GM13977 (cell line): ENCODE measurements around the gene SLC9B1.

Source experiments
- DNase-seq: peaks from one replicate; pipeline ENCODE4 v3.0.0; 2012; ENCODE audit warnings: low spot score
- in situ Hi-C: fragments of 300-500 bp; cut with MboI; formaldehyde crosslinking; loops from one replicate; pipeline ENCODE4 v1.12.0; 2022; ENCODE audit warnings: low sequenced_read_pairs, low pct_unique_long_range_greater_than_20kb, mixed read lengths, inconsistent platforms; ENCODE audit not compliant: unreplicated experiment
- TF ChIP-seq, protein P1 (sequence below): IDR thresholded peaks from 2 replicates; pipeline ENCODE4 v1.5.1; 2012; ENCODE audit warnings: mild to moderate bottlenecking, control low read depth; ENCODE audit not compliant: insufficient read depth; ENCODE audit errors: extremely low read depth, missing control alignments

SLC9B1 gene

DNA sequence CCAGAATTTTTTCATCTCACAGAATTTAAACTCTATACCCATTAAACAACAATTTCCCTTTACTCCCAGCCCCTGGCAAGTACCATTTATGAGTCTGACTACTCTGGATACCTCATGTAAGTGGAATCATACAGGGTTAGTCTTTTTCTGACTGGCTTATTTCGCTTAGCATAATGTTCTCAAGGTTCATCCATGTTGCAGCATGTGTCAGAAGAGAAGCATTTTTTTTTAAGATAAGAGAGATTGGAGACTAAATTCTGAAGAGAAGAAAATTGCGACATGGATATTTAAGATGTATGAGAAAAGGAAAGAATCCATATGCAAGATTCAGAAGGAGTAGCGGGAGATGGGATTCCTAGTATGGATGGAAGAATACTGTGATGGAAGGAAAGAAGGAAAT is 11.3 kb upstream of the SLC9B1 start:
- TF ChIP-seq, protein P1, sequence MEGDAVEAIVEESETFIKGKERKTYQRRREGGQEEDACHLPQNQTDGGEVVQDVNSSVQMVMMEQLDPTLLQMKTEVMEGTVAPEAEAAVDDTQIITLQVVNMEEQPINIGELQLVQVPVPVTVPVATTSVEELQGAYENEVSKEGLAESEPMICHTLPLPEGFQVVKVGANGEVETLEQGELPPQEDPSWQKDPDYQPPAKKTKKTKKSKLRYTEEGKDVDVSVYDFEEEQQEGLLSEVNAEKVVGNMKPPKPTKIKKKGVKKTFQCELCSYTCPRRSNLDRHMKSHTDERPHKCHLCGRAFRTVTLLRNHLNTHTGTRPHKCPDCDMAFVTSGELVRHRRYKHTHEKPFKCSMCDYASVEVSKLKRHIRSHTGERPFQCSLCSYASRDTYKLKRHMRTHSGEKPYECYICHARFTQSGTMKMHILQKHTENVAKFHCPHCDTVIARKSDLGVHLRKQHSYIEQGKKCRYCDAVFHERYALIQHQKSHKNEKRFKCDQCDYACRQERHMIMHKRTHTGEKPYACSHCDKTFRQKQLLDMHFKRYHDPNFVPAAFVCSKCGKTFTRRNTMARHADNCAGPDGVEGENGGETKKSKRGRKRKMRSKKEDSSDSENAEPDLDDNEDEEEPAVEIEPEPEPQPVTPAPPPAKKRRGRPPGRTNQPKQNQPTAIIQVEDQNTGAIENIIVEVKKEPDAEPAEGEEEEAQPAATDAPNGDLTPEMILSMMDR: no peak
- in situ Hi-C loops: no loop called here
- DNase-seq: no peak

DNA sequence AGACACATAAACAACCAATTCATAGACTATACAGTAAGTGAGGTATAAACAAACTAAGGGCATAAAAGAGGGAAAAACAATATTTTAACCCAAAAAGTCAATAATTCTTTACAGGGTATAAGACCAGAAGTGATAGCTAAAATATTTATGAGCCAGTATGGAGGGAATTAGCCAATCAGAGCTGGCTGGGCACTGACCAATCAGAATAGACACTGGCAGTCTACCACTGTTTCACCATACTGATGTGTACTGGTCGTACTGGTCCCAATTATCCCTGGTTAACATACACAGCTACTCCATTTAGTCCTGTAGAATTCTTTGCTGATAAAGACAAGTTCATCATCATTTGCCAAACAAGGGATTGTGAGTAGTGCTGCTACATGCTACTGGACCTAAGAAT is 9.8 kb upstream of the SLC9B1 start:
- in situ Hi-C loops: loop anchor here (10.0 kb wide), 2 partner anchors 56 to 414 kb away; no protein-coding TSS in a partner anchor
- DNase-seq: no peak
- TF ChIP-seq, protein P1: no peak

DNA sequence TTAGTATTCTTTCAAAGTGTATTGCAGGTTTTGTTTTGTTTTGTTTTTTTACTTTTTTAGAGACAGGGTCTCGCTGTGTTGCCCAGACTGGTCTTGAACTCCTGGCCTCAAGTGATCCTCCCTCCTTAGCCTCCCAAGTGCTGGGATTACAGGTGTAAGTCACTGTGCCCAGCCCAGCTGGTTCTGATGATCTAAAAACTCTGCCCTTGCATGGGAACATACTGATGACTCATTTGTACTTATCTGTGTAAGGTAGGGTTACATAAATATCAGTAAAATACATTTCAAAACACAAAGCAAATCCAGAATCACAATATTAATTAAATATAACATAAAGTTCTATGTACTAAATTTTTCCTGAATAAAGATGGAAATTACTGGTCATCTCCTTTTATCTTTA is 7.4 kb upstream of the SLC9B1 start:
- in situ Hi-C loops: loop anchor here (10.0 kb wide), 2 partner anchors 58 to 412 kb away; no protein-coding TSS in a partner anchor
- TF ChIP-seq, protein P1: no peak

DNA sequence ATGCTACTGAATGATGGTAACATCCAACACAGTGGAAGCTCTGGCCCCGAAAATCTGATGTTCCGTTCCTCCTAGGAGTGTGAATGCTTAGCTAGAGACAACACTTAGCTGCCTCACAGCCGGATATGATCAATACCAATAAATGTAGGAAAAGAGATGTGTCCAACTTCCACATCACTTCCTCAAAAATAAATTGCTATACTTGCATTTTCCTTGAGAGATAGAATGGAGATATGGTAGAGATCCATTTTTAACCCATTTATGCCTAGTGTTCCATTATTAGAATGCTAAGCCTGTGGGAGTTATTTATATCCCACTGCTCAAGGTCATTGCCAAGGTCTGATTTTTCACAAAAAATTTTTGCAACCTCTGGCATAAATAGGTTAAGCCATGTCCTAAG is 5.5 kb upstream of the SLC9B1 start:
- TF ChIP-seq, protein P1: no peak

More for the DNA sequence above, 7.4 kb upstream of the SLC9B1 start:
- DNase-seq: no peak

DNA sequence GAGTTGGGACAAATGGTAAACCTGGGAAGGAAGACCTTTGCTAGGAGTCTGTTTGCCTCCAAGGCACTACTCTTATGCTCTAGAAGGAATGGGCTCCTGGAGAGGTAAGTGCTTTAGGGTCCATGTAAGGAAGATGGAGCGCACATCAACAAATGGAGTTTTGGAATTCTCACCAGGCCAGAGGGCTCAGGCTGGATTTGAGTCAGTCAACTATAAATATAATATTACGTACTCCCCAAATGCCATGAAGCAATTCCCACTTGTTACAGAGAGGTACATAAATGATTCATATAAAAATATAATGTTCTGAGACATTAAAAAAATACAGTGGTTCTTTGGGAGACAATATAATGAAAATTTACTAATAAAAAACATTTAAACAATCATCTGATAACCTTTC is 1.6 kb upstream of the SLC9B1 start:
- TF ChIP-seq, protein P1: no peak
- in situ Hi-C loops: loop anchor here (10.0 kb wide), 2 partner anchors 64 to 406 kb away; no protein-coding TSS in a partner anchor
- no peak for DNase-seq

More for the DNA sequence above, 5.5 kb upstream of the SLC9B1 start:
- in situ Hi-C loops: loop anchor here (10.0 kb wide), 2 partner anchors 60 to 410 kb away; no protein-coding TSS in a partner anchor
- no peak for DNase-seq

DNA sequence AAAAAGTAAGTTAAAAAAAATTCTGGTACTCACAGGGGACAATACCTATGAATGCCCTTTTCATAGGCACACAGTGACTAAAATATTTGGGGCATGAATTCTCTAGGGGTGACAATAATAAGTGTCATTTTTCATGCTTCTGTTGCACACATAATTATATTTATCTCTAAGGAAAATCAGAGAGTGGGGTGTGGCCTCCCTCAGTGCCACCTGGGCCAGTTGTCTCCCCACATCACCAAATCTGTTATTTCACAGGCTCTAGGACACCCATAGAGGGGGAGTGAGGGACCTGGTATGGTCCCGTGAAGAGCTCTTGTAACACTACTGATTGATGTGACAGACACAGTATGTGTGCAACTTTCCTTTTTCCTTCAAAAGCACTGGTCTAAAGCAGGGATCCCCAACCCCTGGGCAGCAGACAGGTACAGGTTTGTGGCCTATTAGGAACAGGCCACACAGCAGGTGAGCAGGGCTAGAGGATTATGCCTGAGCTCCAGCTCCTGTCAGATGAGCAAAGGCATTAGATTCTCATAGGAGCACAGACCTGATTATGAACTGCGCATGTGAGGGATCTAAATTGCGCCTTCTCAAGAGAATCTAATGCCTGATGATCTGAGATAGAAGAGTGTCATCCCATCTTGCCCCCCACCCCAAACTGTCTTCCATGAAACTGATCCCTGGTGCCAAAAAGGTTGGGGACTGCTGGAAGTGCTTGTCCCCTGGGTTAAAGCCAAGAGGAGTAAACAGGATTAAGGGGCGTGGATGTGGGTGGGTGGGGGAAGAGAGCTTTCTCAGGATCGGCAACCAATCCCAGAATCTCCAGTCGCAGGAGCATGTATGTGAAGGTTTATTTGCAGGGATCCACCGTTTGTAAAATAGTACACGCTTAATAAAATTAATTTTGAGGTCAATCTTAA is 856 bp downstream of the SLC9B1 start:
- TF ChIP-seq, protein P1: no peak
- in situ Hi-C loops: no loop called here
- no peak for DNase-seq
